HG03196 (cell line): ENCODE measurements around the gene LRMDA.

Experiments
- ATAC-seq: cut with Tn5 transposase; IDR thresholded peaks from one replicate; pipeline ENCODE4 v1.9.1; 2021; ENCODE audit not compliant: unreplicated experiment

Gene LRMDA

DNA sequence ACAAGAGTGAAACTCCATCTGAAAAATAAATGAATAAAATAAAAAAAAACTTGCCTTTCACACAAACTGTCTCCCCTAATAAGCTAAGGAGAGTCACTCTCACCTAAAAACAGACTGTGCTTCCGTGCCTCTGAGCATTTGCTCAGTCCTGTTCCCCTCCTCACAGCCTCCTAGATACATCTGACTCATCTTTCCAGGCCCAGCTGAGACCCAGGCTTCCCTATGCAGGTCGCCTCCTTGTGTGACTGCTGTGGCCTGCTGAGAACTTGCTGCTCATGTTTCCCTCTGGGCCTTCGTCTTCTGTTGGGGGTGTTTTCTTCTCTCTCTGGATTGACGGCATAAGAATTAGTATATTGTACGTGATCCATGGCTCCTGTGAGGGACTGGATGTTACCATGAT, 777.7 kb downstream of the LRMDA start:
- ATAC-seq, result no peak

- ATAC-seq, result no peak
These were observed 778.8 kb downstream of the LRMDA start for GRCh38 chr10:76210211-76210610.

- ATAC-seq, result no peak
These were observed 780.3 kb downstream of the LRMDA start for GRCh38 chr10:76211691-76212090.

GRCh38 chr10:76213876-76214275, 782.5 kb downstream of the LRMDA start:
- no peak for ATAC-seq

DNA sequence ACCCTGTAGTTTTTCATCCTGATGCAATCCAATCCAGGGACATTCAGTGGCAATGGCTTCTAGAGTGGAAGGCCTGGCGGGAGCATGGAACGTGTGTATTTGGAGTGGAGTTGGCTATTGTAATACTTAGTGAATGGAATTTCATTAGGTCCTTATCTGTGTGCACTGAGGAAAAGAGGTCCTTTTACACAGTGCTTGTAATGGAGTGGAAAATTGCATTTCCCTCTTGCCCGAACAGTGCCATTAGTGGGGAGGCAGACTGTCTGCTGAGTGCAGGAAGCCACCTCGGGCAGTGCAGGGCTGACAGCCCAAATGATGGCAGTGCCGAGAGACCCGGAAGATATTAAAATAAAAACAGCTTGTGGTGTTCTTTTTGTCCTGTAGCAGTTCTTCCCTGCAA, 786.6 kb downstream of the LRMDA start:
- no peak for ATAC-seq

GRCh38 chr10:76229341-76229740, 797.9 kb downstream of the LRMDA start:
- ATAC-seq, result no peak

DNA sequence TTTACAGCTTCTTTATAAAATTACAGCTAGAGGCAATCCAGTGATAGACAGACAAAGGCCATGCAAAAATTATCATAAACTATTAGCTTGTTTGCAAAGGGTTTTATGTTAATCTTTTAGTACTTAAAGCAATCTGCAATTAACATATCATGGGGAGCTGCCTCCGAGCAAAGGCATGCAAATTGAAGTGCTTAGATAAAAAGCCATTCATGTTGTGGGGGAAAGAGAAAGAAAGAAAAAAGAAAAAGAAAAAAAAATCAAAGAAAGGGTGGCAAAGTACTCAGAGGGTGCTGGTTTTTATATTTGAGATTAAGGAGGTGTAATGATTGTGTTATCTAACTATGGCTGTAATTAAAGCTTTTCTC, 799.5 kb downstream of the LRMDA start:
- no peak for ATAC-seq

DNA sequence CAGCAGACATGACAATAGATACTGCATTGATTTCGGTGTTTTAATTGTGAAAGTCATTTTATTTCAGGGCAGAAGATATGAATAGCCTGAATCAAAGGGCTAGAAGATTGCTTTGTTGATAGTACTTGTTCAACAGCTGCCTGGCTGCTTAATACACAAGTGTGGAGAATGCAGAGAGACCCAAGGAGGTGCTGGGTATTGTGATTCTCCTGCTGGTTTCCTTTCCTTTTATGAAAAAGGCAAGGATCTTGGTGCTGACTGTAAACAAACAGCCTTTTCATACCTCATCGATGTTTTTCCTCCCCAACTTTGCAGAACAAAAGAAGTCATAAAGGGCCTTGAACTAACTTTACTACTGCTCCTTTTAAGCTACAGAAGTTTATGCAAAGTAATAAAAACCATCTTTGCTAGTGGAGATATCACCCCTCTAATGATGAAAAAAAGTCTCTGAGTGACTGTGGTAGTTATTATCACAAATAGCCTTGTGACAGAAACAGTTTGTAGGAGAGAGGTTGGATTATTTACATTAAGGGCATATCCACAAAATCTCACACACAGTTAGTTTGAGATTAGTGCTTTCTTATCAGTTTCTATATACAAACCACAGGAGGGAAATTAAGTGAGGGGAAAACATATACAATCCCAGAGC, 800.0 kb downstream of the LRMDA start:
- ATAC-seq, result no peak

- no peak for ATAC-seq
These were observed 803.2 kb downstream of the LRMDA start for GRCh38 chr10:76234499-76235226.

DNA sequence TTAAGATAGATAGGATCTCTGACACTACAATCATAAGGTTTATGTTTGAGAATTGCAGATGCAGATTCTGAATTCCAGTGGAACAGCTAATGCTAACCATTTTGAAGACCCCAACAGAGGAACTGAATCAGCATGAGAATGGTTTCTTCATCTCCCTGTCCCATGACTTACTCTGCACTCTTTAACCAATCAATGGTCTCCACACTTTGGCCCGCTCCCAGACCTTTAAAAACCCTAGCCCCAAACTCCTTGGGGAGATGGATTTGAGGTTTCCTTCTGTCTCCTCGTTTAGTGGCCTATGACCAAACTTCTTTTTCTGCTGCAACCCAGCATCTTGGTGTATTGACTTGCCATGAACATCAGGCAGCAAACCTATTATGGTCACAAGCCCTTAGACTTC, 804.9 kb downstream of the LRMDA start:
- no peak for ATAC-seq

DNA sequence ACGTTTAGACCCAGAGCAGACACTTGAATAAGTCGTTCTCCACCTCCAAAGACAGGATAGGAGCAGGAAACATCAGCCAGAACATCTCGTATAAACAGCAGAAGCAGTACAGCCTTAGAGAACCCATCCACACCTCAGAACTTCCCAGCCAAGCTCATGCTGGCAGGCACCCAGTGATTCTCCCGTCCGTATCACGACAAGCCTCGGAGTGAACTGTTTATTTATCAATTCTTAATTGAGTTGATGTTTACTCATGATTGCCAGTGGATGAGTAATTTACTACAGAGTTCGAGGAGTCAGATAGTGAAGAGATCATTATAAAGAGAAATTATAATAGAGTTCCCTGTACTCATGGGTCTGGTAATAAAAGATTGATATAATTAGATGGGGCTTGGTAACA, 811.5 kb downstream of the LRMDA start:
- ATAC-seq, result no peak

DNA sequence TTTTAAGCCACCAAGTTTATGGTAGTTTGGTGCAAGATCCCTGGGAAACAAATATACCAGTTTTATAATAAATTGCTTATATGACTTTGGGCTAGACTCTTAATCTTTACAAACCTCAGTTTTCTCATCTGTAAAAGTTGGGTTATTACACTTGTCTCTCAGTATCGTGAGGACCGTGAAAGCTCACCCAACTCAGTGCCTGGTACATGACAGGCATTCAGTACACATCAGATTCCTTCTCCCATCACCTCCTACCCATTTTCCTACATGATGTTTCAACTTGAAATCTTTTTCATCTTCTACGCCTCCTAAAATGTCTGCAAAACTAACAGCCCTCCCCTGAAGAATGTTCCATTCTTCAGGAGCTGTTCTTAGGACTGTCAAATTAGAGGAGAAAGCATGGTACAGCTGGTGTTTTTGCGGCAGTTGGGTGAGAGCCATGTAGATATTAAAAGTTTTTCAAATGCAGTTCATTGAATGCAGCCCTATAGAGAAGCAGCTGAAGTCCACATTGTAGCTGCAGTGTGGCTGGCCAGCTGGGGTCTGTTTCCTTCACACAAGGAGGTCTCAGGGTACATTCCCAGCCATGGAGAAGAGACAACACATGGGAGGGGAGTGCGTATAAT, 812.8 kb downstream of the LRMDA start:
- ATAC-seq, result no peak

GRCh38 chr10:76245951-76246495, 814.6 kb downstream of the LRMDA start:
- ATAC-seq, result no peak

DNA sequence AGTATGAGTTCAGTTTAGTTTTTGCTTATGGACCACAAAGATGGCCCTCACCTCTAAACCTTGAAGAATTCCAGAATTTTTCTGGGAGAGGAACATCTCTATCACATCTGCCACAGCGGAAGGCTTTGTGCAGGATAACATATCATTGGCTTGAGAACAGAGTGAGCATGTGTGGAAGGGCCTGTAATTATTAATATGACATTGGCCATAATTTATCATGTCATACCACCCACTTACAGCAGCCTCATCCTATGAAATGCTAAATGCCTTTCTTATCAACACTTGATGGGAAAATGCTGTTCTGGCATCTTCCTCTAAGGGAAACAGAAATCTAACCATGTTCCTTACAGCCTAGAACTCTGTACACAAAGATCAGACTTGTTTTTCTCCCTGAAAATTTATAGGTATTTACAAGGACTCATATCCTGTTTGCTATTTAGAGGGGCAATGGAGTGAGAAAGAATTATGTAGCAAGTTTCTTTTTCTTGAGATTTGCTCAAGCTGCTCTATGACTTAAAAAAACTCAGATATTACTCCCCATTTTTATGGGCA, 817.3 kb downstream of the LRMDA start:
- ATAC-seq, result no peak

GRCh38 chr10:76251841-76252671, 820.6 kb downstream of the LRMDA start:
- no peak for ATAC-seq

- ATAC-seq, result no peak
These were observed 821.3 kb downstream of the LRMDA start for GRCh38 chr10:76252733-76253132.

GRCh38 chr10:76255241-76255640, 823.8 kb downstream of the LRMDA start:
- no peak for ATAC-seq

- ATAC-seq, result no peak
These were observed 826.4 kb downstream of the LRMDA start for GRCh38 chr10:76257816-76258215.

DNA sequence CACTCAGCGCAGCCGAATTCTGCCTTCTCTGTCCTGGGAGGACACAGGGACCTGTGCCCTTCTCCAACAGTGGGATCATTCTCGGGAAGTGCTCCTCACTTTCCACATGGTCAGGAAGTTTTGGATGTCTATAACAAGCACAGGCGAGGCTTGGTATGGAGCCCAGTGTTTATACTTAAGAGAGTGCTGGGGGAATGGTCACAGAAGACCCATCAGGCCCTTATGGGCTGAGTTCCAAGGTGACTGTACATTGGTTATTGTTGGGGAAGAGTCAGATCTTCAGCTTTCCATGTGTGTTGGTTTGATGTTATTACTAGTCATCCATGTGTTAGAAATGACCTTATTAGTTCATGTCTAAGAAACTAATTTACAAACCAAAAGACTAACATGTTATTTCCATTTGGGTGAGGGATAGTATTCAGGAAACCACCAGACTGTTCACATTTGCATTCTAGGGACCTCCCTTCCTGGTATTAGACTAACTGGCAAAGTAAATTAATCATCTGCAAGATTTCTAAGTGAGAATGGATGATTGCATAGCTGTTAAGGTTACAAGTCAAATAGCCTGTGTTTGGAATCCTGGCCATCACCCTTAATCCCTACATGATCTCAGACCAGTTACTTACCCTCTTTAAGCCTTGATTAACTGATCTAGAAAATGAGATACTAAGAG, 834.2 kb downstream of the LRMDA start:
- no peak for ATAC-seq

DNA sequence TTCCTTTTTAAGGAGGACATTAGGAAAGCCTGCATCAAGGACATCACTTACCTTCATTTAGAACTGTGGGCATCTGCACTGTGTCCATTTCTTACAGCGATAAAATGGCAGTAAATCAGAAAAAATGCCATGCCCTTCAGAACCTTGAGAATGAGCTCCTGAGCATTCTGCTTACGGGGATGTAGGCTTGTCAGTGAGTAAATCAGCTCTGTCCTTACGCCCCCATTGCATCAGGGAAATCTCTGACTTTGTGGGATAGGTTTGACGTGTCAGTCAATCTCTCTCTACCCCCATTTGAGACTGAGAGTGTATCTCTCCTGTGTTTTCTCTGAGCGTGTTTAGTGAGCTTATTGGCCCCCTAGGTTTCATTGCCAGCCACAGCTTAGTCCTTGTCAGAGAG, 837.1 kb downstream of the LRMDA start:
- ATAC-seq, result no peak
